HG03060 (cell line): Measurements from ENCODE around the gene IL10RB.
"Not testable (repeated sequence)": the region's sequence is repeated elsewhere in the genome, so short reads cannot be mapped to it uniquely, and the experiment has no call there.

Experiments
- ATAC-seq: cut with Tn5 transposase; IDR thresholded peaks from one replicate; pipeline ENCODE4 v1.9.1; 2021; ENCODE audit warnings: low read depth, moderate number of reproducible peaks; ENCODE audit not compliant: unreplicated experiment

The IL10RB gene

GRCh38 chr21:33239559-33240127 is 26.5 kb upstream of the IL10RB start:
- ATAC-seq = not testable (repeated sequence)

- ATAC-seq = no peak
Measured at GRCh38 chr21:33240404-33240803, 25.8 kb upstream of the IL10RB start.

GRCh38 chr21:33241846-33242245 is 24.3 kb upstream of the IL10RB start:
- ATAC-seq = no peak

GRCh38 chr21:33242846-33243245 is 23.3 kb upstream of the IL10RB start:
- not testable (repeated sequence) for ATAC-seq

- ATAC-seq = no peak
Measured at GRCh38 chr21:33244082-33244778, 21.9 kb upstream of the IL10RB start.

GRCh38 chr21:33244779-33245105 is 21.4 kb upstream of the IL10RB start:
- ATAC-seq = no peak

GRCh38 chr21:33245289-33245918 is 20.8 kb upstream of the IL10RB start:
- no peak for ATAC-seq

GRCh38 chr21:33246506-33246905 is 19.7 kb upstream of the IL10RB start:
- ATAC-seq = no peak

- no peak for ATAC-seq
Measured at GRCh38 chr21:33246963-33247362, 19.2 kb upstream of the IL10RB start.

GRCh38 chr21:33247599-33247998 is 18.6 kb upstream of the IL10RB start:
- ATAC-seq = no peak

- no peak for ATAC-seq
Measured at GRCh38 chr21:33249331-33250002, 16.7 kb upstream of the IL10RB start.

- ATAC-seq = no peak
Measured at GRCh38 chr21:33251119-33251518, 15.0 kb upstream of the IL10RB start.

- not testable (repeated sequence) for ATAC-seq
Measured at GRCh38 chr21:33253382-33253781, 12.8 kb upstream of the IL10RB start.

- ATAC-seq = no peak
Measured at GRCh38 chr21:33254766-33255165, 11.4 kb upstream of the IL10RB start.

- no peak for ATAC-seq
Measured at GRCh38 chr21:33255404-33255803, 10.8 kb upstream of the IL10RB start.

- no peak for ATAC-seq
Measured at GRCh38 chr21:33256019-33256418, 10.1 kb upstream of the IL10RB start.

GRCh38 chr21:33257094-33257803 is 8.9 kb upstream of the IL10RB start:
- no peak for ATAC-seq

- no peak for ATAC-seq
Measured at GRCh38 chr21:33258475-33258874, 7.7 kb upstream of the IL10RB start.

GRCh38 chr21:33259428-33259827 is 6.7 kb upstream of the IL10RB start:
- ATAC-seq = no peak

- no peak for ATAC-seq
Measured at GRCh38 chr21:33259995-33260394, 6.2 kb upstream of the IL10RB start.

- no peak for ATAC-seq
Measured at GRCh38 chr21:33261635-33262034, 4.5 kb upstream of the IL10RB start.
